GM23338 (cell line): ENCODE results near the gene CLSTN1.
"Not testable (repeated sequence)": the region's sequence is repeated elsewhere in the genome, so short reads cannot be mapped to it uniquely, and the experiment has no call there.

Experiments
- EZH2 ChIP-seq: fragments of 200-600 bp; sonication (generic); IDR thresholded peaks from one replicate; pipeline ENCODE4 v1.8.0; 2017; ENCODE audit warnings: antibody characterized with exemption, mild to moderate bottlenecking, low read depth; ENCODE audit not compliant: unreplicated experiment
- TF ChIP-seq, protein P1 (sequence below): IDR thresholded peaks from 2 replicates; pipeline ENCODE4 v1.6.1; 2016; ENCODE audit warnings: antibody characterized with exemption

DNA sequence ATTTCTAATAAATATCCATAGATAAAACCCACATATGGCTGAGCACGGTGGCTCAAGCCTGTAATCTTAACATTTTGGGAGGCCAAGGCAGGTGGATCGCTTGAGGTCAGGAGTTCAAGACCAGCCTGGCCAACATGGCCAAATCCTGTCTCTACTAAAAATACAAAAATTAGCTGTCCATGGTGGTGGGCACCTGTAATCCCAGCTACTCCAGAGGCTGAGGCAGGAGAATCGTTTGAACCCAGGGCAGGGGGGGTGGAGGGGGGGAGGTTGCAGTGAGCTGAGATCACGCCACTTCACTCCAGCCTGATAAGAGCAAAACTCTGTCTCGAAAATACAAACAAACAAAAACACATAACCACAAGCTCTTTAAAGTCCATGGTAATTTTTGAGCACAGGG, 17.8 kb downstream of the CLSTN1 start:
- TF ChIP-seq, protein P1, sequence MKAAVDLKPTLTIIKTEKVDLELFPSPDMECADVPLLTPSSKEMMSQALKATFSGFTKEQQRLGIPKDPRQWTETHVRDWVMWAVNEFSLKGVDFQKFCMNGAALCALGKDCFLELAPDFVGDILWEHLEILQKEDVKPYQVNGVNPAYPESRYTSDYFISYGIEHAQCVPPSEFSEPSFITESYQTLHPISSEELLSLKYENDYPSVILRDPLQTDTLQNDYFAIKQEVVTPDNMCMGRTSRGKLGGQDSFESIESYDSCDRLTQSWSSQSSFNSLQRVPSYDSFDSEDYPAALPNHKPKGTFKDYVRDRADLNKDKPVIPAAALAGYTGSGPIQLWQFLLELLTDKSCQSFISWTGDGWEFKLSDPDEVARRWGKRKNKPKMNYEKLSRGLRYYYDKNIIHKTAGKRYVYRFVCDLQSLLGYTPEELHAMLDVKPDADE: not testable (repeated sequence)
- TF ChIP-seq EZH2: not testable (repeated sequence)
